CD4-positive, alpha-beta T cell treated with Interleukin-12 subunit alpha and Interleukin-12 subunit beta, for 1 hour (primary cell): ENCODE data around the gene ULBP1.
"Not testable (repeated sequence)": the region's sequence is repeated elsewhere in the genome, so short reads cannot be mapped to it uniquely, and the experiment has no call there.

Experiments
- DNase-seq: peaks from one replicate; pipeline ENCODE4 v3.0.0-alpha.2; 2020

Gene ULBP1

DNA sequence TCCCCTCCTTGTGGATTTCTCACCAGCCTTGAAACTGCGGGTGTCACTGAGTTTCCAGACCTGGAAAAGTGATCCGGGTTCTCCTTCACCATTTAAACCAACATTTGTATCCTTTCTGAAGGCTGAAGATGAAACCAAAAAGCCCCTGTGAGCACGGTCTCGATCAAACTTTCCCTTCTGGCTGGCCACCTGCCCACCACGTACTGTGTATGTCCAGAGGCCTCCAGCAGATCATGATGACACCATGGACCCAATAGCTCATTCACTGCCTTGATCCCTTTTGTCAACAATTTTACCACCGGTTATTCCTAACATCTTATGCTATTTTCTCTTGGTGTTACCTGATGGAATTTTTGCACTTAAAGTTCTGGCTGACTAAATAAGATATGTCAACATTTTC is 15.6 kb downstream of the ULBP1 start:
- no peak for DNase-seq

DNA sequence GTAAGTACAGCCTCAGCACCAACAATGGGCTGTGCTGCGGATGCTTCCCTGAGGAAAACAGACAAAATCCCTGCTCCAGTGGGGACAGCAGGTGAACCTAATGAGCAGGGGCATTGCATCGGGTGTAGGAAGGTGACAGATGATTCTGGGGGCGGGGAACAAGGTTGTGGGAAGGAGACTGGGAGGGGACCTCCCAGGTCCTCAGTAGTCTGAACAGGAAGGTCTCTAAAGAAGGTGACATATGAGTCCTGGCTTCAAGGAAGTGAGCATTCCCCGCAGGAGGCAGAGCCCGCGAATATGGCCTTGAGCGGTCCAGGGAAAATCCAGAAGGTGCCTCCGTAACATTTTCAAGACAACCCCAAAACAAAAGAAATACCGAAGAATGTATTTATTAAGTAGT is 19.4 kb downstream of the ULBP1 start:
- no peak for DNase-seq

DNA sequence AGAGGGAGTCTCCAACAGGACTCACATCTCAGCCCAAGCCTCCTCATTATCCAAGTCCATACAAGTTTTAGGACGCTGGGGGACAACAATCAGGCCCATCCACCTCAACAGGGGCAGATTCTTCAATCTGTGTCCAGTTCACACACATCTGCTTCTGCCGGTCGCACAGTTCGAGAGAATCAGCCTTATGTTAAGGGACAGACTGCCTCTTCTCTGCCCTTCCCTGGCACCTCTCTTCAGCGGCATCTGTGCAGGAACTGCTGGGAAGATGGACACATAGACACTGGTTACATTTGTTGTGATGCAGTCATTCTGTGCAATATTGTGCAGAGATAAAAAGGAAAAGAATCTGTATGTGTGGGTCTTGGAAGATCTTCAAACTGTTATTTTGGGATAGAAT is 21.0 kb downstream of the ULBP1 start:
- DNase-seq: no peak

- DNase-seq: no peak
Observed at GRCh38 chr6:149985481-149985937, 21.8 kb downstream of the ULBP1 start.

DNA sequence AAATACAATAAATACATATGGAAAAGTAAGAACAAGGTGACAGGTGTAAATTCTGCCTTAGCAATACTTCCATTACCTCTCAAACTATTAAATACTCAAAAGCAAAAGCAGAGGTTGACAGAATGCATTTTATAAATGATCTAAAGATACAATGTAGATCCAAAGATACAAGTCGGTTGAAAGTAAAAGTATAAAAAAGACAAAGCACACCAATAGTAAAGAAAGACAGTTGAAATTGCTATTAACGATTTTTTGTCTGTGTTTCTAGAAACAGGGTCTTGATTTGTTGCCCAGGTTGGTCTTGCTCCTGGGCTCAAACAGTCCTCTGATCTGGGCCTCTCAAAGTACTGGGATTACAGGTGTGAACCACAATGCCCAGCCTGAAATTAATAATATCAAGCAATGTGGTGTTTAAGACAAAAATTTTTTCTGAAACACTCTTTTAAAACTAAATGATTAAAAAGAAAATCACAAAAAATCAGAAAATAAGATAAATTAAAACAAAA is 23.9 kb downstream of the ULBP1 start:
- DNase-seq: no peak

DNA sequence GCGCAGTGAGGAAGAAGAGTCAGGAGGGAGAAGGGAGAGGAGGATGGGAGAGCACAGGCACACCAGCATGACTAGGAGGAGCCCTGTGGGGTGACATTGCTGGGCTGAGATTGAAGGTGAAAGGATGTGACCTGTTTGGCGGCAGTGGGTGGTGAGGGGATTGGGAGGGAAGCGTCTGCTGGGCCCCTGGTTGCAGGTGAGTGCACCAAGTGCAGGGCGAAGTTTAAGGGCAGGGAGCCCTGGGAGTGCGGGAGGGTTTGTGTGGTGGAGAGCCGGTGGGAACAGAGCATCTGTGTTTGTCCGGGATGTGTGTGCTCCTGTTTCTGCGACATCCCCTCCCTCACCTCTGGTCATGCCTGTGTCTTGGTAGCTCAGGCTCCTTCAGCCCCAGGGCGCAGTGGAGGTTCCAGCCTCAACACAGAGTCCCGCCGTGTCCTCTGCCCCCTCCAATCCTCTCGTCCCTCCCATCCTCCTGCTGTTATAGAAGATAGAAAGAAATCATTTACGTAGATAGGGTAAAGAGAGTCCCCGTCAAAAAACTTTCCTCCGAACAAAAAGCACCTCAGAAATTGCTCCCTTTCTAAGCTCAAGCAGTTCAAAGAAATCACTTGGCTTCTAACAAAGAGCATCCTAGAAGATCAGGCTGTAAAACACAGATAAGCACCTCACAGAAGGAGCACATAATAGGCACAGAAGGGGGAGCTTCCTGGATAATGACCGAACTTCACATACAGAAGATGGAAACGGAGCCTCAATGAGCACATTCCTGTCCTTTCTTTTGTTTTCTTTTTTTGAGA is 25.0 kb downstream of the ULBP1 start:
- DNase-seq: no peak

DNA sequence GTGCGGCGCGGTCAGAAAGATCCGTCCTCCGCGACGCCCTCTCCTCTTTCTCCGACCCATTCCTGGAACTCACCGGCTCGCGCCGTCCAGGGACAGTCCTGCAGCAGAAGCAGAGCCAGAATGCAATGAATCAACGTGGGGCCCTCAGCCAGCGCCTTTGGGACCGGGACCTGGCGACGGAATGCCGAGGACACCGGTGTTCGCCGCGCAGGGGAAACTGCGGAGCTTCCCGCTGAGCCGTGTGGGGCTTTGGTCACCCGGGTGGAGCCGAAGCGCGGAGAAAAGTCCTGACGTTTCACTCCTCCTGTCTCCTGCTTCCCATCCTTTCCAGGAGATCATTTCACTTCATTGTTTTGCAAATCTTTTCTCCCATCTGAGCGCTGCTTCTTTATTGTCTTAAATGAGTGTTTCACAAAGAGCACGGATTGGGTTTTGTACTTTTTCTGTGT is 26.5 kb downstream of the ULBP1 start:
- no peak for DNase-seq

DNA sequence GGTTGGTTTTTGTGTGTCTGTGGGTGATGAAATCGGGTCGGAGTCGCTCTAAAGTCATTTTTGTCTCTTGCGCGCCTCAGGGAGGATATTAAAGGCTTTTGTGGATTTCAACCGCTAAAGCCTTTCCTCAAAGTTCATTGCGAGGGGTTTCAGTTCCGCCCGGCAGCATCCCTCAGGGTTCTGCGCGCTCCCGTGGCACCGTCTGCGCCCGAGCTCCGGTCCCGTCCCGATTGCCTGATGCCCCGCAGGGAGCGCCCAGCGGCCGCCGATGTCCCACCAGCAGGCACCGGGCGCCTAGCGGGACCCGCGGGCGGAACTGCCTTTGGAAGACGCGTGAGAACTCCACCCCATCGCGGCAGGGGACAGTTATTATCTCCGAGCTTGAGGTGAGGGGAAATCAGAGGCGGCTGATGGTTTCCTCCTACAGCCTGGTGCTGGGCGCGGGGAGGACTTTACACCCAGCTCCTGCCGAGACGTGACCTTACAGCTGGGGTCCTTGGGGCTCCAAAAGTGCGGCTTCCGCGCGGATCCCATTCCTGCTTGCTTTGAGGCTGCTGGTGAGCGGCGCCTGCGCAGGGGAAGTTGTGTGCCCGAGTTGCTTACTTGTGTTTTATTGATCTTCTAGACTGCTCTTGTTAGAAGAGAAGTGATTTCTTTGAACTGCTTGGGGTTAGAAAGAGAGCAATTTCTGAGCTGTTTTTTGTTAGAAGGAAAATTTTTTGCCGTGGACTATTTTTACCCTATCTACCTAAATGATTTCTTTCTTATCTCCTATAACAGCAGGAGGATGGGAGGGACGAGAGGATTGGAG is 27.1 kb downstream of the ULBP1 start:
- no peak for DNase-seq

DNA sequence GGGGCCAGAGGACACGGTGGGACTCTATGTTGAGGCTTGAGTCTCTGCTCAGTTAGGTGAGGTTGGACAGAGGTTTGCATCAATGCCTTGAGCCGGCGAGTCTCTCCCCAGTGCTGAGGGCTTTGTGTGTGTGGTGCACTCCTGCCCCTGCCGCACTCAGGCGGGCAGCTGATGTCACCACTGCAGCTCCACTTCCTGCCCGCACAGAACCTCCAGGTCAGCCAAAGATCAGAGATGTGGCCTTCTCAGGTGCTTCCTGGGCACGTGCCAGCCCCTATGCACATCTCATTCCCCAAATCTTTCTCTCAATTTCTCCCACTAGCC is 27.7 kb downstream of the ULBP1 start:
- not testable (repeated sequence) for DNase-seq

DNA sequence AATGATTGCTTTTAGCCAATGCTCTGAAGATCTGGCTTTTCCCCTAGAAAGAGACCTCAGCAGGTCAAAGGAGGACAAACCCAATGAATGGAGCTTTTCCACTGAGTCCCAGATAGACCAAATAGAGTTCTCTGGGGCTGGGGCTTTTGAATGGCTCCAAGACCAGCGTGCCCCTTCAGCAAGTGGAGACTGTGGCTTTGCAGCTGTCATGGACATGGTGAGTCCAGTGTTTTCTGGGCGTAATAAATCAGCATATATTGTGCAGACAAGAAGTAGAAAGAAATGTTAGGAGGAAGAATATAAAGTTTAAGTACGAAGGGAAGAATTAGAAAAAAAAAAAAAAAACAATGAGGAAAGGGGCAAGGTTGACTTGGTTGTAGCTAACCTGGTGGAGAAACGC is 28.1 kb downstream of the ULBP1 start:
- DNase-seq: no peak

- no peak for DNase-seq
Observed at GRCh38 chr6:149995235-149995750, 31.6 kb downstream of the ULBP1 start.

DNA sequence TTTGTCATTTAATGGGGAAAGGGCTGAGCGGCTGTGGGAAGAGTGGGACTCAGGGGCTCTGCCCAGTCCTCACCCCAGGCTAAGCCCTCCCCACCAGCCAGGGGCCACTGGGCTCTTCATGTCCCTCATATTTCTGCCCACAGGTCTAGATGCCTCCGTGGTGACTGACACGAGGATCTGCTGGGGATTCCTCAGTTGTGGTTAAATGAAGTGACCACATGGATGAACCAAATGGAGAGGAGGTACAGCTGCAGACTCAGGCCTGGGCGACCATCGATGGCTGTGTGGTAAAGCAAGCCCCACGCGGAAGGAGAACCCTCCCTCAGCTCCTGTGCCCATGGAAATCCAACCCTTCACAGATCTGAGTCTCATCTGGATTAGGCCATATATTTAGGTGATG is 32.2 kb downstream of the ULBP1 start:
- no peak for DNase-seq

DNA sequence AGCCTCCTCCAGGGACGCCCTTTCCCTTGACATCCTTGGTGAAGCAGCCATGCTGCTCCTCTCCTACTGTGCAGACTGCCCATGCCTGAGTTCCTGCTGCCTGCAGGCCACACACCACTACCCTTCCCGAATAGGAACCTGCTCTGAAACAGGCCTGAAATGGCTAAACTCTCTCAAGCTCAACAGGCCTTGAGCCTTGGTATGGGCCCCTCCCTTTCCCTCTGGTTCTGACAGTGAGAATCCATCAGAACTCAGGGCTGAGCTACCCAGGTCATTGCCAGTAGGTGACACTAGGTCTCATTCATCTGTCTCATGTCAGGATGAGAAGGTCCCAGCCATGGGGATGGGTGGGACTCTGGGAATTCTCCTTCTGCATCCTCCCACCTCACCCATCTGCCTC is 35.9 kb downstream of the ULBP1 start:
- no peak for DNase-seq

DNA sequence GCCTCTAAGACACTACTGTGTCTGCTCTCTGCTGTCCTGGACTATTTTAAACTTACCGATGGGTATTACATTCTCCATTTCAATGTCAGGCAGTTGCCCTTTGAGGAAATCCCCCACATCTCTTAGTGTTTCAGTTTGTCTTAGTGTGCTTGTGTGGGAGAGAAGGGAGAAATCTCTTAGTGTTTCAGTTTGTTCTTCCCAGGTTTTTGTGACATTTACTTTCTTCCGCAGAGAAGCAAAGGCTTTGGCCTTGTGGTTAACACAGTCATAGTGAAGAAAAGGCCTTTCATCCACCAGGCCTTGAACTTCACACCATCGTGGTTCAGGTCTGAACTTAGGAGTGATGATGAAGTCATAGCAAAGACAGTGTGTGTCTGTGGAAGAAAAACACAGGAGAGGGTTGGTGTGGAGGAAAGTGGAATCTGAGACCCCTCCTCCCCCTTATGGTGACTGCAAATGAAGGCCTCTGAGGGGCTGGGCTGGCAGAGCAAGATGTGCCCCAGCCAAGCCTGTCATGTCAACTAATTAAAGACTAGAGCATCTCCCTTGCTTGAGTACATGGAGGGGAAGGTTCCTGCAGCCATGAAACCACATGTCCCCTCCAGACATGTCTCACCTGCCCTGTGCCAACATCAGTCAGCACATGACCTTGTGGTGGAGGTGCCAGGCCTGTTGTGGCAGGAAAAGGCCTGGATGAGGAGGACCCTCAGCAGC is 37.7 kb downstream of the ULBP1 start:
- no peak for DNase-seq

- DNase-seq: no peak
Observed at GRCh38 chr6:150002710-150003109, 39.0 kb downstream of the ULBP1 start.

GRCh38 chr6:150003599-150003998 is 39.9 kb downstream of the ULBP1 start:
- not testable (repeated sequence) for DNase-seq

DNA sequence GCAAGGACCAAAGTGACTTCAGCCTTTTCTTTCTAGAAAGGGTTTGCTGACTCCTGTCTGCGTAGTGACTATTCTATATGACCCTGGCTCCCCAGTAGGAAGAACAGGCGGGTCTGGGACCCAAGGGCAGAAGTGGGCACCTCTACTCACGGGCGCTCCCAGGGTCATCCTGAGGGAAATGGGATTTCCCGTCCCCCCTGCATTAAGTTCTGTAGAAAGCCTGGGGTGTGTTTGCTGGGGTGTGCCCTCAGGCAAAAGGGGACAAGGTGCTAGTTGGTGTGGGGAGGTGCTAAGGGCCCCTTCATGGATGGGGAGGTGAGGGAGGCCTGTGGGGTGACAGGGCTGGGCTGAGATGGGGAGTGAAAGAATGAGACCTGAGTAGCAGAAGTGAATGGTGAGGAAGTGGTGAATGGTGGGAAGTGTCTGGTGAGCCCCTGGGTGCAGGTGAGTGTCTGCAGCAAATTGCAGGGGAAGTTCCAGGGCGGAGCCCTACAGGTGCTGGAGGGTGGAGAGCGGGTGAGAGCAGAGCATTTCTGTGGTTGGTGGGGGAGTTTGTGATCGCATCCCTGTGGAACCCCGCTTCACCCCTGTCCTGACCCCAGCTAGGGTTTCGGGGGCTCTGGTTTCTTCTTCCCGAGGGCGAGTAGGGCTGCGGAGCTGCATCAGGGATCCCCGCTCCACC is 40.5 kb downstream of the ULBP1 start:
- peak; percentile 80 for DNase-seq

DNA sequence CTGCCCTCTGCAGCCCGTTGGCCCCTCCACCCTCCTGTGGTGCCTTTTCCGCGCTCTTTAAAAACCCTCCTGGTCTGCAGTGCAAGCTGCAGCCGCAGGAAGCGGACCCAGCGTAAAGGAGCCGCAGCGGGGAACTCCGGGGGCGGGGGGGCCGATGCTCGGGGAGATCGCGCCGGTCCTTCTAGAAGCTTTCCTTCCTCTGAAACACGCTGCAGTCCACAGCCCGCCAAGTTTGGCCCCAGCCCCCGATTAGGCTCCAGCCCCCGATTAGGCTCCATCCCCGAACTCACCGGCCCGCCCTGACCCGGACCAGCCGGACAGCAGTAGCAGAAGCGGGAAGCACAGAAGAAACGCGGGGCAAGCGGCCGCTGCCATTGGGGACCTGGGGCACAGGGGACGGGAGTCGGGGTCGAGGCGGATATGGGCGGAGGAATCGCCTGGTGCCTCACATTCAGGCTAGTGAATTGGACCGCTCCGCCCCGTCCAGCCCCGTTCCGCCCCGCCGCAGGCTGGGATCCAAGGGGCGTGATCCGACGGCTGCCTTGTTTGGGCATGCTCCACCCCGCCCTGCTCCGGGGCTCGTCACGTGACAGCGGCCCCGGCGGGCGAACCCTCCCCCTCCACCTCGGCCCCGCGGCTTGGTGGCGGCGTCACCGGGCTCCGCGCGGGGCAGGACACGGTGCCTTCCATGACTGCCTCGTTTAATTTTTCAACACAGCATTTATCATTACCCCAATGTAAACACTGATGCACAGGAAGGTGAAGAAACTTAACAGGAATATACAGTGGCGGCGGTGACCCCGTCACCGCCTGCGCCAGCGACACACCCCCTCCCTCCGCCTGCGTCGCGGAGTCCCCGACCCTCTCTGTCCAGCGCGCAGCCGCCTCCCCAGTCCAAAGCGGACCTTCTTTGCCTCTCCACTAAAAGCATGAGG is 41.3 kb downstream of the ULBP1 start:
- DNase-seq: peak; percentile 93

- no peak for DNase-seq
Observed at GRCh38 chr6:150005761-150006651, 42.3 kb downstream of the ULBP1 start.

GRCh38 chr6:150006961-150007464 is 43.3 kb downstream of the ULBP1 start:
- peak; percentile 53 for DNase-seq
